ENCODE measurements around the gene ARID4B. TPM values are rescaled to one million over a fixed set of nuclear protein-coding genes. Genes with fewer than 3 reads are reported as not detected.
"Not testable (repeated sequence)": the region's sequence is repeated elsewhere in the genome, so short reads cannot be mapped to it uniquely, and the experiment has no call there.

The ARID4B gene
- 50.8 and 50.9 TPM in 2 replicates for total RNA-seq

- peak within 1 kb of the TSS; percentile 97 for H3K27ac Mint-ChIP-seq
- peaks cover 29% of the 10 kb centered on the region for H3K36me3 Mint-ChIP-seq (ENCODE audit: low read depth)
- no peaks in the 10 kb centered on the region for H3K9me3 Mint-ChIP-seq
- no peaks in the 10 kb centered on the region for H3K27me3 Mint-ChIP-seq
- no peak for DNase-seq
- intact Hi-C loops (cut with micrococcal nuclease) = loop anchor here (1.0 to 10.0 kb wide), 17 partner anchors 10 to 955 kb away; partner anchors contain the start of genes B3GALNT2, COA6, LYST and RBM34
- H3K4me1 Mint-ChIP-seq = peaks cover 26% of the 10 kb centered on the region
- H3K4me3 Mint-ChIP-seq = peak within 1 kb of the TSS; percentile 99
These were observed at the start of gene ARID4B for GRCh38 chr1:235327559-235328270. ARID4B (minus strand) TSS chr1:235328179; CDS start chr1:235326919, 1,260 bp downstream.

- no peak overlapping the region for H3K4me3 Mint-ChIP-seq
- no peaks in the 10 kb centered on the region for H3K9me3 Mint-ChIP-seq
- DNase-seq = no peak
- no peaks in the 10 kb centered on the region for H3K27me3 Mint-ChIP-seq
- intact Hi-C loops (cut with micrococcal nuclease) = no loop called here
- no peak overlapping the region for H3K27ac Mint-ChIP-seq
- peaks cover 4% of the 10 kb centered on the region for H3K4me1 Mint-ChIP-seq
- H3K36me3 Mint-ChIP-seq (ENCODE audit: low read depth) = peaks cover 20% of the 10 kb centered on the region
These were observed 48.1 kb upstream of the ARID4B start for GRCh38 chr1:235375919-235376605.

- DNase-seq = no peak
- Mint-ChIP-seq H3K36me3 (ENCODE audit: low read depth) (peaks cover 8% of the 10 kb centered on the region), H3K27me3 (no peaks in the 10 kb centered on the region), H3K27ac (peak overlapping the region; percentile 6), H3K4me3 (peak overlapping the region; percentile 62), H3K9me3 (no peaks in the 10 kb centered on the region), H3K4me1 (peaks cover 17% of the 10 kb centered on the region)
- intact Hi-C loops (cut with micrococcal nuclease) = no loop called here
These were observed 41.8 kb upstream of the ARID4B start for GRCh38 chr1:235369802-235370201.

- DNase-seq = no peak
- H3K27ac Mint-ChIP-seq = no peak overlapping the region
- no peaks in the 10 kb centered on the region for H3K27me3 Mint-ChIP-seq
- peaks cover 6% of the 10 kb centered on the region for H3K36me3 Mint-ChIP-seq (ENCODE audit: low read depth)
- peaks cover 17% of the 10 kb centered on the region for H3K4me1 Mint-ChIP-seq
- intact Hi-C loops (cut with micrococcal nuclease) = no loop called here
- H3K4me3 Mint-ChIP-seq = peak overlapping the region; percentile 97
- H3K9me3 Mint-ChIP-seq = no peaks in the 10 kb centered on the region
These were observed 40.4 kb upstream of the ARID4B start for GRCh38 chr1:235368428-235368827.

- H3K36me3 Mint-ChIP-seq (ENCODE audit: low read depth) = peaks cover 6% of the 10 kb centered on the region
- DNase-seq = peak; percentile 97
- no peaks in the 10 kb centered on the region for H3K27me3 Mint-ChIP-seq
- H3K27ac Mint-ChIP-seq = peak within 1 kb of the TSS; percentile 94
- intact Hi-C loops (cut with micrococcal nuclease) = loop anchor here (1.0 kb wide), 1 partner anchor 39 kb away; the partner anchor contains the start of genes ARID4B and GGPS1
- peaks cover 17% of the 10 kb centered on the region for H3K4me1 Mint-ChIP-seq
- H3K4me3 Mint-ChIP-seq = peak within 1 kb of the TSS; percentile 97
- H3K9me3 Mint-ChIP-seq = no peaks in the 10 kb centered on the region
These were observed 39.3 kb upstream of the ARID4B start, which contains the start of gene TBCE for GRCh38 chr1:235367000-235367908. TBCE (plus strand) TSS chr1:235367427; CDS start chr1:235380050, 12,623 bp downstream.

GRCh38 chr1:235366286-235366685 is 38.3 kb upstream of the ARID4B start:
- Mint-ChIP-seq H3K36me3 (ENCODE audit: low read depth) (peaks cover 6% of the 10 kb centered on the region), H3K27me3 (no peaks in the 10 kb centered on the region), H3K4me3 (peak overlapping the region; percentile 97), H3K4me1 (peaks cover 17% of the 10 kb centered on the region), H3K27ac (peak overlapping the region; percentile 94), H3K9me3 (no peaks in the 10 kb centered on the region)
- DNase-seq = no peak
- intact Hi-C loops (cut with micrococcal nuclease) = no loop called here

- H3K27ac Mint-ChIP-seq; H3K9me3 Mint-ChIP-seq; H3K27me3 Mint-ChIP-seq; H3K36me3 Mint-ChIP-seq (ENCODE audit: low read depth); intact Hi-C loops (cut with micrococcal nuclease); H3K4me3 Mint-ChIP-seq; DNase-seq: not testable (repeated sequence)
- H3K4me1 Mint-ChIP-seq = peaks cover 16% of the 10 kb centered on the region
These were observed 36.2 kb upstream of the ARID4B start for GRCh38 chr1:235364189-235364588.

- H3K27me3 Mint-ChIP-seq = peaks cover 3% of the 10 kb centered on the region
- H3K36me3 Mint-ChIP-seq (ENCODE audit: low read depth) = no peaks in the 10 kb centered on the region
- intact Hi-C loops (cut with micrococcal nuclease) = no loop called here
- H3K9me3 Mint-ChIP-seq = no peaks in the 10 kb centered on the region
- H3K4me3 Mint-ChIP-seq = no peak overlapping the region
- no peak overlapping the region for H3K27ac Mint-ChIP-seq
- H3K4me1 Mint-ChIP-seq = peaks cover 4% of the 10 kb centered on the region
- no peak for DNase-seq
These were observed 30.9 kb upstream of the ARID4B start for GRCh38 chr1:235358899-235359298.

- Mint-ChIP-seq H3K9me3 (no peaks in the 10 kb centered on the region), H3K27ac (no peak overlapping the region), H3K36me3 (ENCODE audit: low read depth) (no peaks in the 10 kb centered on the region), H3K4me3 (no peak overlapping the region), H3K4me1 (peaks cover 4% of the 10 kb centered on the region), H3K27me3 (peaks cover 3% of the 10 kb centered on the region)
- no peak for DNase-seq
- intact Hi-C loops (cut with micrococcal nuclease) = no loop called here
These were observed 29.8 kb upstream of the ARID4B start for GRCh38 chr1:235357485-235358373.

- H3K4me1 Mint-ChIP-seq = peaks cover 2% of the 10 kb centered on the region
- H3K27ac Mint-ChIP-seq = no peak overlapping the region
- no peak for DNase-seq
- H3K9me3 Mint-ChIP-seq = peaks cover 6% of the 10 kb centered on the region
- H3K36me3 Mint-ChIP-seq (ENCODE audit: low read depth) = peaks cover 9% of the 10 kb centered on the region
- H3K4me3 Mint-ChIP-seq = no peak overlapping the region
- H3K27me3 Mint-ChIP-seq = peaks cover 3% of the 10 kb centered on the region
- intact Hi-C loops (cut with micrococcal nuclease) = no loop called here
These were observed 23.9 kb upstream of the ARID4B start for GRCh38 chr1:235351898-235352297.

GRCh38 chr1:235351441-235351840 is 23.5 kb upstream of the ARID4B start:
- Mint-ChIP-seq H3K9me3 (peaks cover 6% of the 10 kb centered on the region), H3K4me1 (no peaks in the 10 kb centered on the region), H3K4me3 (no peak overlapping the region), H3K27me3 (peaks cover 3% of the 10 kb centered on the region), H3K27ac (no peak overlapping the region), H3K36me3 (ENCODE audit: low read depth) (peaks cover 12% of the 10 kb centered on the region)
- intact Hi-C loops (cut with micrococcal nuclease) = no loop called here
- no peak for DNase-seq

- intact Hi-C loops (cut with micrococcal nuclease) = no loop called here
- H3K27me3 Mint-ChIP-seq = no peaks in the 10 kb centered on the region
- H3K36me3 Mint-ChIP-seq (ENCODE audit: low read depth) = peaks cover 29% of the 10 kb centered on the region
- peak overlapping the region; percentile 64 for H3K27ac Mint-ChIP-seq
- DNase-seq = no peak
- H3K9me3 Mint-ChIP-seq = no peaks in the 10 kb centered on the region
- peaks cover 9% of the 10 kb centered on the region for H3K4me1 Mint-ChIP-seq
- no peak overlapping the region for H3K4me3 Mint-ChIP-seq
These were observed 15.7 kb upstream of the ARID4B start for GRCh38 chr1:235343726-235344125.

- Mint-ChIP-seq H3K4me3 (no peak overlapping the region), H3K27me3 (no peaks in the 10 kb centered on the region), H3K9me3 (no peaks in the 10 kb centered on the region), H3K27ac (no peak overlapping the region), H3K4me1 (peaks cover 11% of the 10 kb centered on the region), H3K36me3 (ENCODE audit: low read depth) (peaks cover 27% of the 10 kb centered on the region)
- intact Hi-C loops (cut with micrococcal nuclease) = no loop called here
- no peak for DNase-seq
These were observed 14.5 kb upstream of the ARID4B start for GRCh38 chr1:235342471-235342870.
